SU-DHL-6 (cell line): Measurements from ENCODE around the gene TOR3A.

Experiments used
- H2AFZ ChIP-seq: fragments of 200-600 bp; sonication (generic); 2 replicates; pipeline ENCODE4 v1.6.1; 2014; ENCODE audit warnings: low read depth, mild to moderate bottlenecking, moderate library complexity, mixed read lengths, antibody characterized with exemption, low read length; ENCODE audit not compliant: severe bottlenecking
- H3F3A ChIP-seq: fragments of 200-600 bp; shearing (Covaris generic); 2 replicates; pipeline ENCODE4 v1.6.0; 2016; ENCODE audit warnings: antibody characterized with exemption, mild to moderate bottlenecking; ENCODE audit not compliant: insufficient read depth
- H3K27ac ChIP-seq: fragments of 200-600 bp; sonication (generic); 2 replicates; pipeline ENCODE4 v1.5.1; 2016; ENCODE audit warnings: low read depth, mild to moderate bottlenecking, low read length, moderate library complexity, mixed read lengths
- H3K27me3 ChIP-seq: fragments of 200-600 bp; sonication (generic), shearing (Covaris generic); 2 replicates; pipeline ENCODE4 v1.6.0; 2014; ENCODE audit warnings: mild to moderate bottlenecking, low read length
- H3K36me3 ChIP-seq: fragments of 200-600 bp; sonication (generic); 2 replicates; pipeline ENCODE4 v1.6.1; 2014; ENCODE audit warnings: mild to moderate bottlenecking, low read length, mixed read lengths
- H3K4me2 ChIP-seq: fragments of 300-600, 200-600 bp; shearing (Covaris generic), sonication (generic); 2 replicates; pipeline ENCODE4 v1.6.0; 2014; ENCODE audit warnings: low read length, low read depth, mild to moderate bottlenecking; ENCODE audit not compliant: poor library complexity, severe bottlenecking
- H3K4me3 ChIP-seq: fragments of 200-600 bp; sonication (generic); 2 replicates; pipeline ENCODE4 v1.5.1; 2014; ENCODE audit warnings: antibody characterized with exemption, low read length, mild to moderate bottlenecking, mixed read lengths; ENCODE audit not compliant: insufficient read depth, poor library complexity, severe bottlenecking
- H3K79me2 ChIP-seq: fragments of 200-600 bp; sonication (generic); 2 replicates; pipeline ENCODE4 v1.6.1; 2014; ENCODE audit warnings: mild to moderate bottlenecking, low read length, moderate library complexity; ENCODE audit not compliant: insufficient read depth
- H3K9ac ChIP-seq: fragments of 200-600 bp; sonication (generic); 2 replicates; pipeline ENCODE4 v1.7.0; 2014; ENCODE audit warnings: mild to moderate bottlenecking, low read length
- H3K9me2 ChIP-seq: fragments of 200-600 bp; sonication (generic); replicated peaks from 2 replicates; pipeline ENCODE4 v1.6.1; 2014; ENCODE audit warnings: low read length; ENCODE audit not compliant: insufficient read depth
- H3K9me3 ChIP-seq: fragments of 200-600 bp; sonication (generic); 2 replicates; pipeline ENCODE4 v1.6.1; 2014; ENCODE audit warnings: low read length, mixed read lengths; ENCODE audit not compliant: insufficient read depth
- H4K20me1 ChIP-seq: fragments of 200-600 bp; sonication (generic); 2 replicates; pipeline ENCODE4 v1.6.1; 2014; ENCODE audit warnings: low read depth, mild to moderate bottlenecking, antibody characterized with exemption, low read length, moderate library complexity, mixed read lengths
- EZH2phosphoT487 ChIP-seq: fragments of 200-600 bp; sonication (generic), shearing (Covaris generic); conservative IDR thresholded peaks from 2 replicates; pipeline ENCODE4 v1.6.1; 2018; ENCODE audit warnings: mild to moderate bottlenecking, antibody characterized with exemption, low read length, moderate library complexity, mixed read lengths
- TF ChIP-seq, protein P1 (sequence below): fragments of 200-600 bp; sonication (generic); IDR thresholded peaks from one replicate; pipeline ENCODE4 v1.5.1; 2017; ENCODE audit warnings: antibody characterized with exemption, mild to moderate bottlenecking, low read length, moderate library complexity; ENCODE audit not compliant: insufficient read depth, poor library complexity, severe bottlenecking

TOR3A gene

DNA sequence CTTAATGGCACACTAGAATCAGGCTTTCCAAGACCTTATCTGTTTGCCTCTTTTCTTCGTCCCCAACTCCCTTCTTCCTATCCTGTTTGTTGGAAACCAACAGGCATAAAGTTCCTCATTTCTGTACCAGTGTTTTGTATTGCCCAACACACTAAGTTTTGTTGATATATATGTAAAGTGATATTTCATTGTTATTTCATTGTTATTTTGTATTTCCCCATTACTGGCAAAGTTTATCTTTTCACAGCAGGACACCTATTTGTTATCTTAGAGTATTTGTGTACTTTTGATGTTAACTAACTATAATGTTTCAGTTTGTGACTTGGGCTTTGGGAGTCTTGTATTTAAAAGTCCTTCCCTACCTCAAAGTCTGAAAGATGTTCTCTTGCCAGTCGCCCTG, 29.1 kb upstream of the TOR3A start:
- TF ChIP-seq, protein P1, sequence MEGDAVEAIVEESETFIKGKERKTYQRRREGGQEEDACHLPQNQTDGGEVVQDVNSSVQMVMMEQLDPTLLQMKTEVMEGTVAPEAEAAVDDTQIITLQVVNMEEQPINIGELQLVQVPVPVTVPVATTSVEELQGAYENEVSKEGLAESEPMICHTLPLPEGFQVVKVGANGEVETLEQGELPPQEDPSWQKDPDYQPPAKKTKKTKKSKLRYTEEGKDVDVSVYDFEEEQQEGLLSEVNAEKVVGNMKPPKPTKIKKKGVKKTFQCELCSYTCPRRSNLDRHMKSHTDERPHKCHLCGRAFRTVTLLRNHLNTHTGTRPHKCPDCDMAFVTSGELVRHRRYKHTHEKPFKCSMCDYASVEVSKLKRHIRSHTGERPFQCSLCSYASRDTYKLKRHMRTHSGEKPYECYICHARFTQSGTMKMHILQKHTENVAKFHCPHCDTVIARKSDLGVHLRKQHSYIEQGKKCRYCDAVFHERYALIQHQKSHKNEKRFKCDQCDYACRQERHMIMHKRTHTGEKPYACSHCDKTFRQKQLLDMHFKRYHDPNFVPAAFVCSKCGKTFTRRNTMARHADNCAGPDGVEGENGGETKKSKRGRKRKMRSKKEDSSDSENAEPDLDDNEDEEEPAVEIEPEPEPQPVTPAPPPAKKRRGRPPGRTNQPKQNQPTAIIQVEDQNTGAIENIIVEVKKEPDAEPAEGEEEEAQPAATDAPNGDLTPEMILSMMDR = no peak
- TF ChIP-seq EZH2phosphoT487 = no peak
- no peak overlapping the region for H3K27ac ChIP-seq
- H3F3A ChIP-seq = no peaks in the 10 kb centered on the region
- no peak overlapping the region for H3K4me2 ChIP-seq
- H3K4me3 ChIP-seq = no peak overlapping the region
- no peak overlapping the region for H3K9ac ChIP-seq
- no peaks in the 10 kb centered on the region for H3K9me3 ChIP-seq
- no peaks in the 10 kb centered on the region for H3K9me2 ChIP-seq
- no peaks in the 10 kb centered on the region for H3K27me3 ChIP-seq
- H2AFZ ChIP-seq = no peak overlapping the region
- no peaks in the 10 kb centered on the region for H3K36me3 ChIP-seq
- no peaks in the 10 kb centered on the region for H4K20me1 ChIP-seq
- no peaks in the 10 kb centered on the region for H3K79me2 ChIP-seq

DNA sequence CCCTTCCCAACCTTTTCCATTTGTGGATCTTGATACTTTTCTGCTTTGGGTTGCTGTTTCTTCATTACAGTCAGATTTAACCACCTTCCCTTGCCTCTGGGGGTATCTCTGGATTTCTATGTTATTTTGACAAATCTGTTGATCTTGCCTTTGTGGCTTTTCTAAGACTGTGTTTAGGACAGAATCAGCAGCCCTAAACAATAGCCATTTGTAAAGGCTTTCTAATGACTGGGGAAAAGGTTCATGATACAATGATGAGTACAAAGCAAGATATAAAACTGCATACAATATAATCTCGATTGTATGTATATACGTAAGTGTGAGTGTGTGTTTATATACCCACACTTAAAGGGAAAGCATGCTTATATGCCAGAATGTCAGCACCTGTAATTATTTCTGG, 28.4 kb upstream of the TOR3A start:
- Histone ChIP-seq H3K36me3 (no peaks in the 10 kb centered on the region), H4K20me1 (no peaks in the 10 kb centered on the region), H3F3A (no peaks in the 10 kb centered on the region), H3K27me3 (no peaks in the 10 kb centered on the region), H3K27ac (no peak overlapping the region), H3K4me3 (no peak overlapping the region), H3K9me3 (no peaks in the 10 kb centered on the region), H2AFZ (no peak overlapping the region), H3K9ac (no peak overlapping the region), H3K4me2 (no peak overlapping the region), H3K9me2 (no peaks in the 10 kb centered on the region), H3K79me2 (no peaks in the 10 kb centered on the region)
- TF ChIP-seq EZH2phosphoT487 = no peak
- TF ChIP-seq, protein P1 = no peak

DNA sequence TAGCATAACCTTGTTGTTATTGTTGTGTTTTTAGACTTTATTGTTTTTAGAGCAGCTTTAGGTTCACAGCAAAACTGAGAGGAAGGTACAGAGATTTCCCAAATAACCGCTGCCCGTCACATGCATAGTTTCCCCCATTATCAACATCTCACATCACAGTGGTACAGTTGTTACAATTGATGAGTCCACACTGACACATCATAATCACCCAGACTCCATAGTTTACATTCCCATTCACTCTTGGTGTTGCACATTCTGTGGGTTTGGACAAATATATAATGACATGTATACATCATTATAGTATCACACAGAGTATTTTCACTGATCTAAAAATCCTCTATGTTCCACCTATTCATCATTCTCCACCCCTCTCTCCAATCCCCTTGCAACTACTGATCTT, 25.9 kb upstream of the TOR3A start:
- H2AFZ ChIP-seq = no peak overlapping the region
- no peaks in the 10 kb centered on the region for H3K9me3 ChIP-seq
- no peaks in the 10 kb centered on the region for H3F3A ChIP-seq
- no peaks in the 10 kb centered on the region for H3K27me3 ChIP-seq
- H3K9ac ChIP-seq = no peak overlapping the region
- H3K27ac ChIP-seq = no peak overlapping the region
- H3K4me2 ChIP-seq = no peak overlapping the region
- no peaks in the 10 kb centered on the region for H4K20me1 ChIP-seq
- no peaks in the 10 kb centered on the region for H3K9me2 ChIP-seq
- H3K4me3 ChIP-seq = no peak overlapping the region
- no peaks in the 10 kb centered on the region for H3K36me3 ChIP-seq
- no peak for TF ChIP-seq EZH2phosphoT487
- TF ChIP-seq, protein P1 = no peak
- H3K79me2 ChIP-seq = no peaks in the 10 kb centered on the region
